Measurements from ENCODE around the gene PLEKHD1. TPM values are rescaled to one million over a fixed set of nuclear protein-coding genes. Genes with fewer than 3 reads are reported as not detected.

PLEKHD1 gene
- total RNA-seq, 2 experiments from 2014 or later = 0.09 to 0.19 TPM

GRCh38 chr14:69558774-69559173, 74.2 kb downstream of the PLEKHD1 start:
- no peak overlapping the region for H3K4me3 ChIP-seq (ENCODE audit: low read depth, low read length, poor library complexity, severe bottlenecking)
- no peaks in the 10 kb centered on the region for H3K9me2 ChIP-seq (ENCODE audit: insufficient read depth, low read length)
- intact Hi-C loops (cut with micrococcal nuclease; ENCODE audit: unreplicated experiment) = no loop called here
- ChIA-PET CTCF (ENCODE audit: unreplicated experiment) (no interaction called here), POLR2A (interaction anchor here (0.7 kb wide), 1 partner anchor 447 kb away, joined by 4 read pairs; no protein-coding TSS in a partner anchor)
- no peak overlapping the region for H3K27ac ChIP-seq (ENCODE audit: low read depth, low read length, poor library complexity, severe bottlenecking)
- DNase-seq (ENCODE audit: low spot score) = no peak
- BruUV-seq (replicated peaks) = no TSS peak
- H4K20me1 ChIP-seq (ENCODE audit: insufficient read depth, low read length) = no peaks in the 10 kb centered on the region
- H3K4me1 ChIP-seq (ENCODE audit: insufficient read depth, low read length, poor library complexity, severe bottlenecking) = no peaks in the 10 kb centered on the region
- H2AFZ ChIP-seq (ENCODE audit: low read length) = no peak overlapping the region
- no peaks in the 10 kb centered on the region for H3K9me3 ChIP-seq (ENCODE audit: low read length)
- no peaks in the 10 kb centered on the region for H3K36me3 ChIP-seq (ENCODE audit: insufficient read depth, low read length)
- TF ChIP-seq EZH2phosphoT487 (IDR thresholded peaks at IDR 0.05; ENCODE audit: borderline replicate concordance, low read depth, low read length) = no peak
- no peak for TF ChIP-seq CTCF (conservative IDR thresholded peaks at IDR 0.05; ENCODE audit: low read length)
- no peaks in the 10 kb centered on the region for H3K79me2 ChIP-seq (ENCODE audit: insufficient read depth, low read depth, low read length)
- H3K4me2 ChIP-seq (ENCODE audit: low read length) = no peak overlapping the region

DNA sequence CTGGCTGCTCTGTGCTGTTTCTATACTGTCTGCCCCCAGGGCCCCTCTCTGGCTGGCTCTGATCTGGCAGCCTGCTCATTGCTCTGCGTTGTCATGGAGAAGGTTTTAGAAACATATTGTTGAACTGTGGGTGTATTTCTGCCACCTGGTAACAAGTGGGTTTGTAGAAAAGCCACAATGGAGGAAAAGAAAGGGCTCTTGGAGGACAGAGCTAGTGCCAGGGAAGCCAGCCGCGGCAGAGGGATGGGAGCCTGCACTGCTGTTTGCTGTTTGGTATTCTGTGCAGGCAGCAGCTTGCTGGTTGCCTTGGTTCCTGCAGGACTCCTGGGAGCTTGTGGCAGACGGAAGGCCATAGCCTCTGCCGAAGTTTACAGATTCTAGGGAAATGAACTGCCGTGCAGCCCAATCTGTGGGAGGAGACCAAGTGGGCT, 75.1 kb downstream of the PLEKHD1 start:
- CTCF ChIA-PET (ENCODE audit: unreplicated experiment) = no interaction called here
- Histone ChIP-seq H3K9me2 (ENCODE audit: insufficient read depth, low read length) (no peaks in the 10 kb centered on the region), H3K79me2 (ENCODE audit: insufficient read depth, low read depth, low read length) (no peaks in the 10 kb centered on the region), H3K36me3 (ENCODE audit: insufficient read depth, low read length) (no peaks in the 10 kb centered on the region), H2AFZ (ENCODE audit: low read length) (no peak overlapping the region), H3K27ac (ENCODE audit: low read depth, low read length, poor library complexity, severe bottlenecking) (no peak overlapping the region), H3K9me3 (ENCODE audit: low read length) (no peaks in the 10 kb centered on the region), H3K4me3 (ENCODE audit: low read depth, low read length, poor library complexity, severe bottlenecking) (no peak overlapping the region), H3K4me1 (ENCODE audit: insufficient read depth, low read length, poor library complexity, severe bottlenecking) (no peaks in the 10 kb centered on the region), H3K4me2 (ENCODE audit: low read length) (no peak overlapping the region), H4K20me1 (ENCODE audit: insufficient read depth, low read length) (no peaks in the 10 kb centered on the region)
- no peak for DNase-seq (ENCODE audit: low spot score)
- TF ChIP-seq EZH2phosphoT487 (IDR thresholded peaks at IDR 0.05; ENCODE audit: borderline replicate concordance, low read depth, low read length) (no peak), CTCF (conservative IDR thresholded peaks at IDR 0.05; ENCODE audit: low read length) (no peak)
- intact Hi-C loops (cut with micrococcal nuclease; ENCODE audit: unreplicated experiment) = no loop called here
- POLR2A ChIA-PET = no interaction called here
- BruUV-seq (replicated peaks) = no TSS peak

- Histone ChIP-seq H3K9me3 (ENCODE audit: low read length) (no peaks in the 10 kb centered on the region), H3K4me3 (ENCODE audit: low read depth, low read length, poor library complexity, severe bottlenecking) (no peak overlapping the region), H3K79me2 (ENCODE audit: insufficient read depth, low read depth, low read length) (no peaks in the 10 kb centered on the region), H3K36me3 (ENCODE audit: insufficient read depth, low read length) (no peaks in the 10 kb centered on the region), H3K4me2 (ENCODE audit: low read length) (no peak overlapping the region), H3K4me1 (ENCODE audit: insufficient read depth, low read length, poor library complexity, severe bottlenecking) (no peaks in the 10 kb centered on the region), H3K27ac (ENCODE audit: low read depth, low read length, poor library complexity, severe bottlenecking) (no peak overlapping the region), H3K9me2 (ENCODE audit: insufficient read depth, low read length) (no peaks in the 10 kb centered on the region), H4K20me1 (ENCODE audit: insufficient read depth, low read length) (no peaks in the 10 kb centered on the region), H2AFZ (ENCODE audit: low read length) (no peak overlapping the region)
- ChIA-PET CTCF (ENCODE audit: unreplicated experiment) (no interaction called here), POLR2A (interaction anchor here (0.6 to 1.4 kb wide), 3 partner anchors 10 to 42 kb away, joined by 4 read pairs; no protein-coding TSS in a partner anchor)
- DNase-seq (ENCODE audit: low spot score) = no peak
- intact Hi-C loops (cut with micrococcal nuclease; ENCODE audit: unreplicated experiment) = no loop called here
- no TSS peak for BruUV-seq (replicated peaks)
- TF ChIP-seq EZH2phosphoT487 (IDR thresholded peaks at IDR 0.05; ENCODE audit: borderline replicate concordance, low read depth, low read length) = no peak
- no peak for TF ChIP-seq CTCF (conservative IDR thresholded peaks at IDR 0.05; ENCODE audit: low read length)
Observed at GRCh38 chr14:69560826-69561225, 76.3 kb downstream of the PLEKHD1 start.

Measured in OCI-LY7 (cell line).